Osteocyte (in vitro differentiated cells): ENCODE results near the gene SLC38A7. TPM values are rescaled to one million over a fixed set of nuclear protein-coding genes. Genes with fewer than 3 reads are reported as not detected.

Experiments
- DNase-seq: peaks from one replicate; pipeline ENCODE4 v3.0.0; 2021; ENCODE audit warnings: mixed read lengths; ENCODE audit not compliant: unreplicated experiment; ENCODE audit errors: extremely low spot score
- H3K27ac Mint-ChIP-seq: one replicate; pipeline ENCODE4 v1.8.0; 2021; ENCODE audit warnings: mild to moderate bottlenecking, mixed read lengths; ENCODE audit not compliant: unreplicated experiment
- H3K27me3 Mint-ChIP-seq: one replicate; pipeline ENCODE4 v1.8.0; 2021; ENCODE audit warnings: mixed read lengths; ENCODE audit not compliant: unreplicated experiment
- H3K36me3 Mint-ChIP-seq: one replicate; pipeline ENCODE4 v1.8.0; 2021; ENCODE audit warnings: mixed read lengths; ENCODE audit not compliant: unreplicated experiment
- H3K4me1 Mint-ChIP-seq: one replicate; pipeline ENCODE4 v1.8.0; 2021; ENCODE audit warnings: mixed read lengths; ENCODE audit not compliant: unreplicated experiment
- H3K4me3 Mint-ChIP-seq: one replicate; pipeline ENCODE4 v1.8.0; 2021; ENCODE audit warnings: mild to moderate bottlenecking, moderate library complexity, mixed read lengths; ENCODE audit not compliant: unreplicated experiment
- H3K9me3 Mint-ChIP-seq: one replicate; pipeline ENCODE4 v1.8.0; 2021; ENCODE audit warnings: mixed read lengths; ENCODE audit not compliant: unreplicated experiment
- CTCF ChIP-seq: fragments of 200-600 bp; sonication (generic); IDR thresholded peaks from 2 replicates; pipeline ENCODE4 v1.5.0; 2021; ENCODE audit warnings: antibody characterized with exemption, mild to moderate bottlenecking, moderate library complexity
- total RNA-seq: library from RNA; stranded (reverse); gene quantifications from 2 replicates; pipeline ENCODE4 v1.2.1, GENCODE V29; 2021

The SLC38A7 gene
- total RNA-seq, 1 donor from 2014 or later, result 54.5 TPM

DNA sequence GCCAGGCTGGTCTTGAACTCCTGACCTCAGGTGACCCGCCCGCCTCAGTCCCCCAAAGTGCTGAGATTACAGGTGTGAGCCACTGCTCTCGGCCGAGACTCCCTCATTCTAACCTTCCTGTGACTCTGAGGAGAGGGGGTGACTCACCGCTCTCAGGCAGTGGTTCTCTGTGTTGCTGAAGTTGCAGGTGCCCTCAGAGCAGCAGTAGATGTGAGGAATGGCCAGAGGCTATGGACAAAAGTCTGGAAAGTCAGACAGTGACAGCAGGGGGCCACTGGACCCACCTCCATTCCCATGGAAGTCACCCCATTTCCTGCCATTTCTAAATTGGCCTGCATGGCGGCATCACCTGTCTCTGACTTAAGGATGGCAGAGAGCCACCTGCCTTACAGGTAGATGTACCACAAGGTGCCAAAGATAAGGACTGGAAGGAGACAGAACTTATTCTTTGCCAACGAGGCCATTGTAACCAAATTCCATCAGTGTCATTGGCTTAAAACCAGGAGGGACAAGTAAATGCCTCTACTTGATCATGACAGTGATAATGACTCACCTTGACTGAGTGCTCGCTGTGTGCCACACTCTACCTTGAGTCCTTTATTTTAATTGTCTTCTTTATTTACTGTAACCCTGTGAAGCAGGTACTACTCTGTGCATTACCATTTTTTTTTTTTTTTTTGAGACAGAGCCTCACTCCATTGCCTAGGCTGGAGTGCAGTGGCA lies 39.6 kb downstream of the SLC38A7 start:
- Mint-ChIP-seq H3K27me3 (no peaks in the 10 kb centered on the region), H3K4me3 (no peak overlapping the region), H3K4me1 (no peaks in the 10 kb centered on the region), H3K36me3 (no peaks in the 10 kb centered on the region), H3K27ac (no peak overlapping the region), H3K9me3 (no peaks in the 10 kb centered on the region)
- no peak for TF ChIP-seq CTCF
- DNase-seq, result no peak

GRCh38 chr16:58644108-58644507 lies 40.5 kb downstream of the SLC38A7 start:
- Mint-ChIP-seq H3K4me1 (no peaks in the 10 kb centered on the region), H3K27ac (no peak overlapping the region), H3K9me3 (no peaks in the 10 kb centered on the region), H3K27me3 (no peaks in the 10 kb centered on the region), H3K4me3 (no peak overlapping the region), H3K36me3 (no peaks in the 10 kb centered on the region)
- no peak for TF ChIP-seq CTCF
- no peak for DNase-seq

DNA sequence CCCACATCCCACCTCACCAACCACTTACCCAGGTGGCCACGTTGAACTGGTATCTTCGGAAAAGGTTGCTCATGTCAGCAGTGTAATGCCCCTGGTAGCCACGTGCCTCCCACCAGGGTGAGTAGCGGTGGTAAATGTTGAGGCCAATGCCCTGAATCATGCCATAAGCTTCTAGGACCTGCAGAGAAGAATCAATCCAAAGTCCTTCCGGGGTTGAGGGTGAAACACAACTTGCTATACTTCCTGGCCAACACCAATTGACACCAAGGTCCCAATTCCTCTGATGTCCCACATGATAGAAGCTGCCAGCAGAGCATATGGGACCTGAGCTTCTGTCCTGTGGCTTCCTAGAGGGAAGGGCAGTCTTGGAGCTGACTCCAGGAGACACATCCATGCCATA lies 43.6 kb downstream of the SLC38A7 start:
- H3K27ac Mint-ChIP-seq, result no peak overlapping the region
- H3K27me3 Mint-ChIP-seq, result no peaks in the 10 kb centered on the region
- no peak for DNase-seq
- H3K4me1 Mint-ChIP-seq, result peaks cover 7% of the 10 kb centered on the region
- H3K4me3 Mint-ChIP-seq, result no peak overlapping the region
- no peak for TF ChIP-seq CTCF
- H3K9me3 Mint-ChIP-seq, result no peaks in the 10 kb centered on the region
- no peaks in the 10 kb centered on the region for H3K36me3 Mint-ChIP-seq

- no peak for DNase-seq
- no peak for TF ChIP-seq CTCF
- H3K36me3 Mint-ChIP-seq, result no peaks in the 10 kb centered on the region
- H3K4me3 Mint-ChIP-seq, result no peak overlapping the region
- H3K4me1 Mint-ChIP-seq, result peaks cover 7% of the 10 kb centered on the region
- H3K9me3 Mint-ChIP-seq, result no peaks in the 10 kb centered on the region
- H3K27me3 Mint-ChIP-seq, result no peaks in the 10 kb centered on the region
- H3K27ac Mint-ChIP-seq, result no peak overlapping the region
Measured at GRCh38 chr16:58639836-58640235, 44.7 kb downstream of the SLC38A7 start.

GRCh38 chr16:58639230-58639629 lies 45.3 kb downstream of the SLC38A7 start:
- H3K36me3 Mint-ChIP-seq, result no peaks in the 10 kb centered on the region
- peaks cover 7% of the 10 kb centered on the region for H3K4me1 Mint-ChIP-seq
- no peak overlapping the region for H3K27ac Mint-ChIP-seq
- no peak for DNase-seq
- no peaks in the 10 kb centered on the region for H3K9me3 Mint-ChIP-seq
- TF ChIP-seq CTCF, result no peak
- no peaks in the 10 kb centered on the region for H3K27me3 Mint-ChIP-seq
- H3K4me3 Mint-ChIP-seq, result no peak overlapping the region
